HG02884 (cell line): ENCODE results near the gene MRPL33.

ENCODE experiments used
- ATAC-seq: cut with Tn5 transposase; IDR thresholded peaks from one replicate; pipeline ENCODE4 v1.9.1; 2021; ENCODE audit warnings: mild to moderate bottlenecking, moderate library complexity; ENCODE audit not compliant: unreplicated experiment

MRPL33 gene

DNA sequence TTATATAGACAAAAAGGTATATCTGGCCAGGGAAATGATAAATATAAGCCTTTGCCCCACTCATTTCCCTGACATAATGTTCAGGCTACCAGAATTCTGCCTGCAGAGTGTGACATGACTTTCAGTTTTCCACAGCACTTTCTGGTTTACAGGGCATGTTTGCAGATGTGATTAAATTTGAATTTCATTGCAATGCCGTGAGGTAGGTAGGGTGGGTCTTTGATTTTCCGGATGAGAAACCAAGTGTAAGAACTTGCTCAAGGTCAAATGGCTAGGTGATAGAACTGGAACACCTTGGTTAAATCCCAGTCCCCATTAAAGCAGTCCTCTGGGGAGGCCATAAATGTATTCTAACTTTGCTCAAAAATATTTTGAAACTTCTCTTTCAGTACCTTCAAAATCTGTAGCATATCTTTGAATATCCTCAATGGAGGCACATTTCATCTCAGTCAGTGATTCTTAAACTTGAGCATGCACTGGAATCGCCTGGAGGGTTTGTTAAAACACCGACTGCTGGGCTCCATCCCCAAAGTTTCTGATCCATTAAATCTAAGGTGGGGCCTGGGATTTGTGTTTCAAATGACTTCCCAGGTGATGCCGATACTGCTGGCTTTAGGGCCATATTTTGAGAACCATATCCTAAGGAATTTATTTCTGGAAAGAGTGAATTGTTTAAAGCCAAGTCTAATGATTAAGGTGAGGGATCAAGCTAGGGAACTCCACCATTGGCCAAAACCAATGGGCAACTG lies 35.0 kb downstream of the MRPL33 start:
- no peak for ATAC-seq

DNA sequence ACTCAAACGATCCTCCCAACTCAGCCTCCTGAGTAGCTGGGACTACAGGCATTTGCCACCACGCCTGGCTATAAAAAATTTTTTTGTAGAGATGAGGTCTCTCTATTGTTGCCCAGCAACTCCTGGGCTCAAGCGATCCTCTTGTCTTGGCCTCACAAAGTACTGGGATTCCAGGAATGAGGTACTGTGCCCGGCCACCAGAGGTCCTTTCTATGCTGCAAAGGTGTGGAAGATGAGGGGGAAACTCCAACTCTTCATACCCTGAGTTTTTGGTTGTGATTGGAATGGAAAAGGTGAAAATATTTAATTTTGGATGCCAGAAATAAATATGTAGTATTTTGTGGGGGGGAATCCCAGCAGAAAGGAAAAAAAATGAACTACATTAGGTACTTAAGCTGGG lies 36.0 kb downstream of the MRPL33 start:
- no peak for ATAC-seq

GRCh38 chr2:27808418-27808817 lies 36.9 kb downstream of the MRPL33 start:
- no peak for ATAC-seq

DNA sequence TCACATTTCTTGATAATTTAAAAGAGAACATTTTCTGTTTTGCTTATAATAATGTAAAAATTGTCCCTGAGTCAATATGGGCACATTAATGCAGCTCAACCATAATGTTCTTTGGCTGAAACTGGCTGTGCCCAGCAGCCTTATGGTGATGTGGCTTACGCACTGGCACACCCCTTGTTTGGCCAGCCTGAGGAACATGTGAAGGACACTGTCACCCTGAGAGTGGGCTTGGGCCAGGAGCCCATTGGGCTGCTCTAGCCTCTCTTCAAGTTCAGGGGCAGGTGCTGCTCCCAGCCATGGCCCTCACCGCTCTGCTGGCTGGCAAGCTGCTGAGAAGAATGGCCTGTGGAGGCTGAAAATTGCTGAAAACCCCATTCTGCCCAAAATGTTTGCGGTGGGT lies 37.5 kb downstream of the MRPL33 start:
- ATAC-seq: no peak

GRCh38 chr2:27809761-27810241 lies 38.3 kb downstream of the MRPL33 start:
- ATAC-seq: no peak

DNA sequence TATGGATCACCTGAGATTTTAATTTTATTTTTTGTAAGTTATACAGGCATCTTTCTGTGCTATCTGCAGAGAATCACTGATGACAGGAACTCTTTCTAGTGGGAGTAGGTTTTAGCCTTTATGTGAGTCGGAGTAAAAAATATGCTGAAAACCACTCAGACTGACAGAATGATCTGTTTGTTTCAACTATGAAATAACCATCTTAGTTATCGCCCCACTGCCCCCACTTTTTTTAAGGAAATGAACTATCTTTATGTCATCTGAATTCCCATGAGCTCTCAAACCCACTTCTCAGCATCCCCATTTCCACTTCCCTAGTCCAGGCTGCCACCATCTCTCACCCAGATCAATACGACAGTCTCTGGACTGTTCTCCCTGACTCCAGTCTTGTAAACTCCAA lies 38.9 kb downstream of the MRPL33 start:
- no peak for ATAC-seq

GRCh38 chr2:27811768-27812167 lies 40.2 kb downstream of the MRPL33 start:
- ATAC-seq: no peak

GRCh38 chr2:27814758-27815157 lies 43.2 kb downstream of the MRPL33 start:
- no peak for ATAC-seq

DNA sequence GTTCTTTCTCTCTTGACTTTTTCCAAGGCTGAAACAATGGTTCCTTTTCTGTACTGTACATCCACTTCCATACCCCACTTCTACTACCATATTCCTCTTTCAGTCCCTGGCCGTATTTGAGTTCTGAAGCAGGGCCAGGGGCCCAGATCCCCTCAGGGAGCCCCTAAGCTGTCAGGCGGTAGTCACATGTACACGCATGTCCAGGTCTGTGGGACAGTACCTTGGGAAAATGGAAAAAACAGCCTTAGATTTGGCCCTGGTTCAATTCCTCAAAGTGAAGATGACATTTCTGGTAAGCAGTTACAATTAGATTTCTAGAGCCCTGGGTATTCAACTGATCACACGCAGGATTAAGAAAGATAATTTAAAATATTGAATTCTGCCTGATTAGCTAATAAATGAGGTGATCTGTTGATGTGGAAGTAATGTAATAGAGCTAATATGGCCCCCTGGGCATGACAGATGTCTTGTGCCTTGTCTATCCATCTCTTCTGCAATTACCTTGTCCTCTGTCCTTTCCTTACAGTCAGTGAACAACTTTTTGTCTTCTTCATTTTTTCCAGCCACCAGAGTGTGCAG lies 44.4 kb downstream of the MRPL33 start:
- ATAC-seq: no peak

- no peak for ATAC-seq
Measured at GRCh38 chr2:27822049-27822448, 50.5 kb downstream of the MRPL33 start.

DNA sequence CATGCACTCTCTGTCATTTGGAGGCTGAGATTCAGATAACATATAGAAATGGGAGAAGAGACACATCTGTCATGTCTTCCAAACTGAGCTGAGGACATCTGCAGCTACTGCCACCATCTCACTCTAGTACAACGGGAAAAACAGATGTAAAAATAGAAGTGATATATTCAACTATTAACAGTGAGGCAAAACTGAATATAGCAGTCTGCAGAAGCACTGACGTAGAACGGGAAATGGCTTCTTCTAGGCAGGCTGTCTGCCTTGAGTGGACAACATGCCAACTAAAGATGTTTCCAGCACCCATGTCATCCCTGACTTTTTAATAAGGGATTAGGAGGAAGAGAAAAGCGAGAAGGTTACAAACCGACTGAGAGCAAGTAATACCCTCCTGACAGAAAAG lies 51.6 kb downstream of the MRPL33 start:
- ATAC-seq: no peak

- no peak for ATAC-seq
Measured at GRCh38 chr2:27823569-27823968, 52.0 kb downstream of the MRPL33 start.

DNA sequence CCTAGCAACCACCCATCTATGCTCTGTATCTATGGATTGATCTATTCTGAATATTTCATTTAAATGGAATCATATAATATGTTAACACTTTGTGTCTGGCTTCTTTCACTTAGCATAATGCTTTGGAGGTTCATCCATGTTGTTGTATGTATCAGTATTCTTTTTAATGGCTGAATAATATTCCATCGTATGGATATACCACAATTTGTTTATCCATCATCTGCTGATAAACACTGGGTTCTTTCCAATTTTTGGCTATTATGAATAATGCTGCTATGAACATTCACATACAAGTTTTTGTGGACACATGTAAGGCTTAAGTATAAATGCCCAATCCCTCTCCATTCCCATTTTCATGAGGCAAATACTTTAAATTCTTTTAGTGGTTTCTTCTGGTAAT lies 52.9 kb downstream of the MRPL33 start:
- no peak for ATAC-seq

DNA sequence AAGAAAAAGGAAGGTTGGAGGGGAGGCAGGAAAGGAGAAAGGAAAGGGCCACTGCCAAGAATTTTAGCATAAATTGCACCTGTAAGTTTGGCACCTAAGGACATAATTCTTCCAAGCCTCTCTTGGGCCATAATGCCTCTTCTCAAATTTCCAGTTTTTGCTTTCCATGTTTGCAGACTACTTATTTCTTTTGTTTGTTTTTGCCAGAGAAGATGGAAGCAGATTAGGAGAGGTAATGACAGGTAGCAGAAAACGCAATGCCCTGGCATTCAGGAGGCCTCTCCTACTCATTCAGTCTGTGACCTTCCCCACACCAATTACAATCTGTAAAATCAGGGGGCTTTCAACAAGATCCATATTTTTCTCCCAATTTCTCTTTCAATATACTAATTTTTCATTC lies 56.8 kb downstream of the MRPL33 start:
- ATAC-seq: no peak
